Body of pancreas (tissue), 4 donors: Measurements from ENCODE around the gene IQSEC1.

Experiments
- CTCF ChIP-seq, 7 experiments: fragments of 450-650 bp in 4 of 7; fragments of 200-600 bp in 3 of 7; sonication (generic) in 3 of 7; IDR thresholded peaks; one replicate each; pipeline ENCODE4 v1.5.1; 2016 to 2019; ENCODE audit warnings: antibody characterized with exemption in 7 of 7
- POLR2A ChIP-seq, 3 donors: fragments of 450-650 bp; IDR thresholded peaks; one replicate each; pipeline ENCODE4 v1.6.1; 2016; ENCODE audit warnings: antibody characterized with exemption in 3 of 3, mild to moderate bottlenecking in 2 of 3

GRCh38 chr3:13041113-13041776 is 32.0 kb downstream of the IQSEC1 start:
- TF ChIP-seq POLR2A (IDR thresholded peaks at IDR 0.05) (no peak), CTCF (IDR thresholded peaks at IDR 0.05) (no peak)
